Body of pancreas (tissue), 4 donors: ENCODE data around the gene RGL2. TPM values are rescaled to one million over a fixed set of nuclear protein-coding genes. Genes with fewer than 3 reads are reported as not detected.

Experiments used
- ATAC-seq: fragments of 150-250 bp; one replicate; pipeline ENCODE4 v1.9.1; 2016
- DNase-seq, 4 donors: peaks; one replicate each; pipeline ENCODE4 v3.0.0-alpha.2; 2019
- H3K27ac ChIP-seq, 4 donors: fragments of 200-600 bp; sonication (generic); 1 replicate in 3 of 4; 2 replicates in 1 of 4; pipeline versions ENCODE4 v1.5.1 to v1.6.1; 2016 to 2019; ENCODE audit warnings: mild to moderate bottlenecking in 1 of 4, mixed read lengths in 1 of 4, moderate library complexity in 1 of 4
- H3K27me3 ChIP-seq, 2 donors: fragments of 200-600 bp; sonication (generic); one replicate each; pipeline ENCODE4 v1.6.0; 2016; ENCODE audit warnings: mild to moderate bottlenecking in 1 of 2
- H3K36me3 ChIP-seq, 2 donors: fragments of 200-600 bp; sonication (generic); replicated peaks in 1 of 2; 2 replicates each; pipeline ENCODE4 v1.5.1; 2016; ENCODE audit warnings: low read depth in 2 of 2; ENCODE audit not compliant: insufficient read depth in 1 of 2
- H3K4me1 ChIP-seq: fragments of 200-600 bp; sonication (generic); one replicate; pipeline ENCODE4 v1.6.0; 2016
- H3K4me3 ChIP-seq, 2 donors: fragments of 200-600 bp; sonication (generic); 1 replicate in 1 of 2; 2 replicates in 1 of 2; pipeline ENCODE4 v1.5.1; 2016 to 2019
- H3K9me3 ChIP-seq, 3 donors: fragments of 200-600 bp; sonication (generic); 1 replicate in 2 of 3; 2 replicates in 1 of 3; pipeline ENCODE4 v1.5.1; 2016
- POLR2A ChIP-seq, 3 donors: fragments of 450-650 bp; IDR thresholded peaks; one replicate each; pipeline ENCODE4 v1.6.1; 2016; ENCODE audit warnings: antibody characterized with exemption in 3 of 3, mild to moderate bottlenecking in 2 of 3
- WGBS, 2 donors: methylation state at CpG; one replicate each; pipeline ENCODE4 v1.1.5; 2017; 5-methylcytosine and 5-hydroxymethylcytosine counted together
- intact Hi-C: fragments of 100-400 bp; cut with DNase I; formaldehyde crosslinking; loops from one replicate; pipeline ENCODE4 v1.15.1; 2023
- microRNA-seq, 2 donors: library from miRNA; unstranded; fragments of <30 nt; microRNA quantifications; one replicate each; pipeline ENCODE4, GENCODE V29; 2016; ENCODE audit warnings: borderline number of aligned reads in 2 of 2, borderline replicate concordance in 2 of 2
- total RNA-seq, 2 donors: library from RNA; depleted of rRNA; stranded (reverse); fragments of >200 nt; gene quantifications; one replicate each; pipeline ENCODE4 v1.1.0, GENCODE V29; 2016
- TF ChIP-seq, protein P1 (sequence below), 7 experiments: fragments of 450-650 bp in 4 of 7; fragments of 200-600 bp in 3 of 7; sonication (generic) in 3 of 7; IDR thresholded peaks; one replicate each; pipeline ENCODE4 v1.5.1; 2016 to 2019; ENCODE audit warnings: antibody characterized with exemption in 7 of 7

RGL2 gene
- total RNA-seq, 2 donors from 2014 or later = 31.3 to 31.9 TPM

DNA sequence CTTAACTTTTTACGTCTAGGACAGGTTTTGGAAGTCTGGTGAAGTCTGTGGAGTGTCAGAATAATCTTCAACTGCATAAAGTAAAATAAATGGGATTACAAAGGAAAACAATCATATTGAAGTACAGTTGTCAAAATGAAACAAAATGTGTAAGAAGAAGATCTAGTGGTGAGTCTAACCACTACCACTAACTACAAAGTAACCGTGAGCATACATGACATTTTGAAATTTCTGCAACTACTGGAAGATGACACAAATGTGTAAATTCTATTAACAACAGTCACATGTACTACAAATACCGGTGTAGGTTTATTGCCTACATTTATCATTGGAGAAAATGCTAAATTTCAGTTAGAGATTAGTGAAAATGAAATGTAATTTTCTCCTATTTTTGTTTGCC, 56.8 kb downstream of the RGL2 start:
- 43 to 56% methylated on average over 3 of the region's 3 CpGs for WGBS, 2 donors
- DNase-seq (no peak), ATAC-seq (no peak)
- intact Hi-C loops = loop anchor here (5.0 to 10.0 kb wide), 2 partner anchors 127 to 235 kb away; partner anchors contain the start of gene HLA-DOA
- Histone ChIP-seq H3K9me3 (no peaks in the 10 kb centered on the region), H3K27ac (no peak overlapping the region), H3K36me3 (no peaks in the 10 kb centered on the region), H3K27me3 (no peaks in the 10 kb centered on the region), H3K4me3 (no peak overlapping the region), H3K4me1 (no peaks in the 10 kb centered on the region)
- TF ChIP-seq, protein P1, sequence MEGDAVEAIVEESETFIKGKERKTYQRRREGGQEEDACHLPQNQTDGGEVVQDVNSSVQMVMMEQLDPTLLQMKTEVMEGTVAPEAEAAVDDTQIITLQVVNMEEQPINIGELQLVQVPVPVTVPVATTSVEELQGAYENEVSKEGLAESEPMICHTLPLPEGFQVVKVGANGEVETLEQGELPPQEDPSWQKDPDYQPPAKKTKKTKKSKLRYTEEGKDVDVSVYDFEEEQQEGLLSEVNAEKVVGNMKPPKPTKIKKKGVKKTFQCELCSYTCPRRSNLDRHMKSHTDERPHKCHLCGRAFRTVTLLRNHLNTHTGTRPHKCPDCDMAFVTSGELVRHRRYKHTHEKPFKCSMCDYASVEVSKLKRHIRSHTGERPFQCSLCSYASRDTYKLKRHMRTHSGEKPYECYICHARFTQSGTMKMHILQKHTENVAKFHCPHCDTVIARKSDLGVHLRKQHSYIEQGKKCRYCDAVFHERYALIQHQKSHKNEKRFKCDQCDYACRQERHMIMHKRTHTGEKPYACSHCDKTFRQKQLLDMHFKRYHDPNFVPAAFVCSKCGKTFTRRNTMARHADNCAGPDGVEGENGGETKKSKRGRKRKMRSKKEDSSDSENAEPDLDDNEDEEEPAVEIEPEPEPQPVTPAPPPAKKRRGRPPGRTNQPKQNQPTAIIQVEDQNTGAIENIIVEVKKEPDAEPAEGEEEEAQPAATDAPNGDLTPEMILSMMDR (IDR thresholded peaks at IDR 0.05) = no peak
- TF ChIP-seq POLR2A (IDR thresholded peaks at IDR 0.05) = no peak

Small RNA genes lying within 50 kb of the gene (microRNA-seq; reads per million reads assigned to microRNA genes)
- gene MIR6834 (0 reads per million in 2 donors), gene MIR6873 (0 reads per million in 2 donors)

Other genes with a start within 250 kb of the RGL2 start
- gene HLA-DPA1, start 225.3 kb downstream of the RGL2 start, total RNA-seq = 10 to 100 TPM; 10.5 to 81.7 TPM
- 10 to 100 TPM; 41.2 to 52.4 TPM for gene HLA-DPB1, start 223.0 kb downstream of the RGL2 start, total RNA-seq
- 1 to 10 TPM in 1 of 2 donors, under 1 TPM in 1; 0.78 to 2.3 TPM for gene COL11A2, start 106.5 kb downstream of the RGL2 start, total RNA-seq
- gene RXRB, start 98.3 kb downstream of the RGL2 start, total RNA-seq = 10 to 100 TPM; 17.1 to 21.0 TPM
- 10 to 100 TPM; 57.3 to 67.9 TPM for gene SLC39A7, start 98.1 kb downstream of the RGL2 start, total RNA-seq
- 10 to 100 TPM; 19.1 to 29.1 TPM for gene HSD17B8, start 94.3 kb downstream of the RGL2 start, total RNA-seq
- 10 to 100 TPM; 11.2 to 28.3 TPM for gene RING1, start 90.4 kb downstream of the RGL2 start, total RNA-seq
- 10 to 100 TPM; 37.1 to 40.5 TPM for gene VPS52, start 27.1 kb downstream of the RGL2 start, total RNA-seq
- 1,000 to 10,000 TPM in 1 of 2 donors, 100 to 1,000 TPM in 1; 772 to 1,608 TPM for gene RPS18, start 26.9 kb downstream of the RGL2 start, total RNA-seq
- 1 to 10 TPM; 3.9 to 5.6 TPM for gene B3GALT4, start 21.8 kb downstream of the RGL2 start, total RNA-seq
- gene WDR46, start 9.7 kb downstream of the RGL2 start, total RNA-seq = 10 to 100 TPM; 27.8 to 43.2 TPM
- 10 to 100 TPM; 10.2 to 19.7 TPM for gene PFDN6, start 9.3 kb downstream of the RGL2 start, total RNA-seq
- 100 to 1,000 TPM in 1 of 2 donors, 10 to 100 TPM in 1; 50.3 to 108 TPM for gene TAPBP, start 15.1 kb upstream of the RGL2 start, total RNA-seq
- gene ZBTB22, start 18.8 kb upstream of the RGL2 start, total RNA-seq = 10 to 100 TPM; 12.7 to 14.8 TPM
- 10 to 100 TPM; 20.0 to 28.0 TPM for gene DAXX, start 24.0 kb upstream of the RGL2 start, total RNA-seq
- gene KIFC1, start 92.9 kb upstream of the RGL2 start, total RNA-seq = under 1 TPM in 1 of 2 donors, not detected in 1; 0.66 TPM
- gene PHF1, start 112.1 kb upstream of the RGL2 start, total RNA-seq = 10 to 100 TPM; 58.3 to 73.9 TPM
- gene CUTA, start 119.2 kb upstream of the RGL2 start, total RNA-seq = 100 to 1,000 TPM in 1 of 2 donors, 10 to 100 TPM in 1; 87.7 to 126 TPM
- gene SYNGAP1, start 121.1 kb upstream of the RGL2 start, total RNA-seq = 1 to 10 TPM; 5.4 to 5.6 TPM
- 1 to 10 TPM; 1.8 to 5.3 TPM for gene ZBTB9, start 155.6 kb upstream of the RGL2 start, total RNA-seq